ENCODE data around the gene ACO1.

DNA sequence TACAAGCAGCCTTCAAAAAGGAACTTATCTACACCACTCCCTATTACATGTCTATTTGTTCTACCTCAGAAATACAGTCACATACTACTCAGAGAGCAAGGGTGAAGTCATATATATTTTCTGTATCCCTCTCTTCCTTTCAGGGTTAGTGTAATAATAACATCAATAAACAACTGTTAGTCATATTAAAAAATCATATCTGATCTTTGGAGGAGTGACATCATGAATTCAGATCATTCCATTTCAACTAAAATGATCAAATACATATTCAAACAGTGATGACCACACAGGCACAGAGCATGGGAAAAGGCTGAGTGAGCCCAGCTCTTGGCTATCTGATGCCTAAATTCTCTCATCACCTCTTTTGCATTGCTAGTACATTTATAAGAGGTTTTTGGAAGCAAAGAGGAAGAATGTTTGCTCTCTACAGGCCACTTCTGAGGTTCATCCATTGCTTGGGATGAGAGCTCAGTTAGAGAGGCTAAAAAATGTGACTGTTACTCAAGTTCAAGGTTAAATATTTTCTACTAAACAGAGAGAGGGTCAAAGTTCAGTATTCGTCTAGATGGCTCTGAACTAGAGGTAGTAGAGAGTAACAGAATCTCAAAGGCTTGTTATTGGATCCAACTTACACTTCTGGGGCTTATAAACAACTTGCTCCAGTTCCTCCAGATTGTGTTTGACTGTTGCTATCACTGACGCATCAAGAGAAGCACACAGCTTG is 102.6 kb downstream of the ACO1 start:
- TF ChIP-seq POLR2A (IDR thresholded peaks at IDR 0.05; ENCODE audit: borderline replicate concordance, extremely low read depth, insufficient read depth, insufficient read length) (no peak), CTCF (IDR thresholded peaks at IDR 0.05 in 2 of 3, conservative IDR thresholded peaks at IDR 0.05 in 1 of 3; ENCODE audit: borderline replicate concordance in 1 of 3, insufficient read depth in 1 of 3, low read depth in 2 of 3, low read length in 2 of 3) (no peak), FOSL1 (IDR thresholded peaks at IDR 0.05; ENCODE audit: low read depth) (no peak), SRF (IDR thresholded peaks at IDR 0.05; ENCODE audit: low read depth) (no peak), SP1 (IDR thresholded peaks at IDR 0.05; ENCODE audit: low read depth) (no peak), TCF7L2 (IDR thresholded peaks at IDR 0.05; ENCODE audit: borderline replicate concordance, extremely low read depth, insufficient read depth, insufficient read length) (no peak), CEBPB (IDR thresholded peaks at IDR 0.05; ENCODE audit: low read depth) (no peak)
- TF ChIP-seq, protein P1, sequence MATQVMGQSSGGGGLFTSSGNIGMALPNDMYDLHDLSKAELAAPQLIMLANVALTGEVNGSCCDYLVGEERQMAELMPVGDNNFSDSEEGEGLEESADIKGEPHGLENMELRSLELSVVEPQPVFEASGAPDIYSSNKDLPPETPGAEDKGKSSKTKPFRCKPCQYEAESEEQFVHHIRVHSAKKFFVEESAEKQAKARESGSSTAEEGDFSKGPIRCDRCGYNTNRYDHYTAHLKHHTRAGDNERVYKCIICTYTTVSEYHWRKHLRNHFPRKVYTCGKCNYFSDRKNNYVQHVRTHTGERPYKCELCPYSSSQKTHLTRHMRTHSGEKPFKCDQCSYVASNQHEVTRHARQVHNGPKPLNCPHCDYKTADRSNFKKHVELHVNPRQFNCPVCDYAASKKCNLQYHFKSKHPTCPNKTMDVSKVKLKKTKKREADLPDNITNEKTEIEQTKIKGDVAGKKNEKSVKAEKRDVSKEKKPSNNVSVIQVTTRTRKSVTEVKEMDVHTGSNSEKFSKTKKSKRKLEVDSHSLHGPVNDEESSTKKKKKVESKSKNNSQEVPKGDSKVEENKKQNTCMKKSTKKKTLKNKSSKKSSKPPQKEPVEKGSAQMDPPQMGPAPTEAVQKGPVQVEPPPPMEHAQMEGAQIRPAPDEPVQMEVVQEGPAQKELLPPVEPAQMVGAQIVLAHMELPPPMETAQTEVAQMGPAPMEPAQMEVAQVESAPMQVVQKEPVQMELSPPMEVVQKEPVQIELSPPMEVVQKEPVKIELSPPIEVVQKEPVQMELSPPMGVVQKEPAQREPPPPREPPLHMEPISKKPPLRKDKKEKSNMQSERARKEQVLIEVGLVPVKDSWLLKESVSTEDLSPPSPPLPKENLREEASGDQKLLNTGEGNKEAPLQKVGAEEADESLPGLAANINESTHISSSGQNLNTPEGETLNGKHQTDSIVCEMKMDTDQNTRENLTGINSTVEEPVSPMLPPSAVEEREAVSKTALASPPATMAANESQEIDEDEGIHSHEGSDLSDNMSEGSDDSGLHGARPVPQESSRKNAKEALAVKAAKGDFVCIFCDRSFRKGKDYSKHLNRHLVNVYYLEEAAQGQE (IDR thresholded peaks at IDR 0.05; ENCODE audit: low read depth): no peak
